ENCODE measurements around the gene DCX. TPM values are rescaled to one million over a fixed set of nuclear protein-coding genes. Genes with fewer than 3 reads are reported as not detected.

Gene DCX
- total RNA-seq, 1 experiment from 2014 or later = not detected

GRCh38 chrX:111376486-111376885, 35.5 kb downstream of the DCX start:
- no peaks in the 10 kb centered on the region for H3K9me2 ChIP-seq (ENCODE audit: insufficient read depth)
- H3K79me2 ChIP-seq (ENCODE audit: low read depth) = no peaks in the 10 kb centered on the region
- DNase-seq = no peak
- no peaks in the 10 kb centered on the region for H3F3A ChIP-seq (ENCODE audit: insufficient read depth, low read depth)
- H4K20me1 ChIP-seq (ENCODE audit: insufficient read depth) = no peaks in the 10 kb centered on the region
- H3K27ac ChIP-seq = no peak overlapping the region
- H3K9me3 ChIP-seq (ENCODE audit: insufficient read depth, low read depth) = no peaks in the 10 kb centered on the region
- no peak overlapping the region for H3K4me3 ChIP-seq
- BruUV-seq (replicated peaks) = no TSS peak
- TF ChIP-seq CTCF (conservative IDR thresholded peaks at IDR 0.05) = no peak
- no peak for TF ChIP-seq EZH2 (IDR thresholded peaks at IDR 0.05; ENCODE audit: low read depth)
- H3K4me1 ChIP-seq (replicated peaks; ENCODE audit: insufficient read depth) = no peaks in the 10 kb centered on the region
- ChIA-PET CTCF (no interaction called here), POLR2A (ENCODE audit: unreplicated experiment) (no interaction called here)
- no peak overlapping the region for H3K4me2 ChIP-seq
- H3K36me3 ChIP-seq (ENCODE audit: low read depth) = no peaks in the 10 kb centered on the region
- no peak overlapping the region for H2AFZ ChIP-seq
- intact Hi-C loops (cut with micrococcal nuclease; ENCODE audit: unreplicated experiment) = no loop called here
- H3K27me3 ChIP-seq (ENCODE audit: insufficient read depth, low read depth) = no peaks in the 10 kb centered on the region

GRCh38 chrX:111375747-111376146, 36.2 kb downstream of the DCX start:
- Histone ChIP-seq H3K9me2 (ENCODE audit: insufficient read depth) (no peaks in the 10 kb centered on the region), H3K4me2 (no peak overlapping the region), H3K36me3 (ENCODE audit: low read depth) (no peaks in the 10 kb centered on the region), H3K27me3 (ENCODE audit: insufficient read depth, low read depth) (no peaks in the 10 kb centered on the region), H2AFZ (no peak overlapping the region), H3K9me3 (ENCODE audit: insufficient read depth, low read depth) (no peaks in the 10 kb centered on the region), H3K27ac (no peak overlapping the region), H3K4me3 (no peak overlapping the region), H3K4me1 (replicated peaks; ENCODE audit: insufficient read depth) (no peaks in the 10 kb centered on the region), H3F3A (ENCODE audit: insufficient read depth, low read depth) (no peaks in the 10 kb centered on the region), H4K20me1 (ENCODE audit: insufficient read depth) (no peaks in the 10 kb centered on the region), H3K79me2 (ENCODE audit: low read depth) (no peaks in the 10 kb centered on the region)
- ChIA-PET CTCF (no interaction called here), POLR2A (ENCODE audit: unreplicated experiment) (no interaction called here)
- no peak for TF ChIP-seq EZH2 (IDR thresholded peaks at IDR 0.05; ENCODE audit: low read depth)
- no TSS peak for BruUV-seq (replicated peaks)
- no peak for DNase-seq
- intact Hi-C loops (cut with micrococcal nuclease; ENCODE audit: unreplicated experiment) = no loop called here

GRCh38 chrX:111372086-111372485, 39.9 kb downstream of the DCX start:
- H3K79me2 ChIP-seq (ENCODE audit: low read depth) = no peaks in the 10 kb centered on the region
- no peaks in the 10 kb centered on the region for H3K4me1 ChIP-seq (replicated peaks; ENCODE audit: insufficient read depth)
- no peaks in the 10 kb centered on the region for H3F3A ChIP-seq (ENCODE audit: insufficient read depth, low read depth)
- TF ChIP-seq EZH2 (IDR thresholded peaks at IDR 0.05; ENCODE audit: low read depth) = no peak
- TF ChIP-seq CTCF (conservative IDR thresholded peaks at IDR 0.05) = no peak
- no peaks in the 10 kb centered on the region for H3K27me3 ChIP-seq (ENCODE audit: insufficient read depth, low read depth)
- no peaks in the 10 kb centered on the region for H3K9me2 ChIP-seq (ENCODE audit: insufficient read depth)
- no TSS peak for BruUV-seq (replicated peaks)
- H3K4me2 ChIP-seq = no peak overlapping the region
- H3K4me3 ChIP-seq = no peak overlapping the region
- intact Hi-C loops (cut with micrococcal nuclease; ENCODE audit: unreplicated experiment) = no loop called here
- no peaks in the 10 kb centered on the region for H4K20me1 ChIP-seq (ENCODE audit: insufficient read depth)
- no peaks in the 10 kb centered on the region for H3K36me3 ChIP-seq (ENCODE audit: low read depth)
- DNase-seq = no peak
- no peak overlapping the region for H2AFZ ChIP-seq
- no peaks in the 10 kb centered on the region for H3K9me3 ChIP-seq (ENCODE audit: insufficient read depth, low read depth)
- H3K27ac ChIP-seq = no peak overlapping the region
- POLR2A ChIA-PET (ENCODE audit: unreplicated experiment) = no interaction called here
- CTCF ChIA-PET = no interaction called here

- H3K9me2 ChIP-seq (ENCODE audit: insufficient read depth) = no peaks in the 10 kb centered on the region
- H3K79me2 ChIP-seq (ENCODE audit: low read depth) = no peaks in the 10 kb centered on the region
- POLR2A ChIA-PET (ENCODE audit: unreplicated experiment) = no interaction called here
- H3K4me2 ChIP-seq = no peak overlapping the region
- no TSS peak for BruUV-seq (replicated peaks)
- TF ChIP-seq EZH2 (IDR thresholded peaks at IDR 0.05; ENCODE audit: low read depth) = no peak
- TF ChIP-seq CTCF (conservative IDR thresholded peaks at IDR 0.05) = no peak
- CTCF ChIA-PET = no interaction called here
- H4K20me1 ChIP-seq (ENCODE audit: insufficient read depth) = no peaks in the 10 kb centered on the region
- intact Hi-C loops (cut with micrococcal nuclease; ENCODE audit: unreplicated experiment) = no loop called here
- H3F3A ChIP-seq (ENCODE audit: insufficient read depth, low read depth) = no peaks in the 10 kb centered on the region
- no peaks in the 10 kb centered on the region for H3K27me3 ChIP-seq (ENCODE audit: insufficient read depth, low read depth)
- DNase-seq = no peak
- H3K9me3 ChIP-seq (ENCODE audit: insufficient read depth, low read depth) = no peaks in the 10 kb centered on the region
- no peaks in the 10 kb centered on the region for H3K4me1 ChIP-seq (replicated peaks; ENCODE audit: insufficient read depth)
- H3K36me3 ChIP-seq (ENCODE audit: low read depth) = no peaks in the 10 kb centered on the region
- no peak overlapping the region for H3K4me3 ChIP-seq
- no peak overlapping the region for H2AFZ ChIP-seq
- H3K27ac ChIP-seq = no peak overlapping the region
Measured at GRCh38 chrX:111365770-111366325, 46.1 kb downstream of the DCX start.
